VCaP (cell line): ENCODE data around the gene ARHGAP11A.

Experiments used
- H3K27ac ChIP-seq: fragments of 450-650 bp; 2 replicates; pipeline ENCODE4 v1.5.1; 2017
- CTCF ChIP-seq: fragments of 450-650 bp; conservative IDR thresholded peaks from 2 replicates; pipeline ENCODE4 v1.5.1; 2017; ENCODE audit warnings: mild to moderate bottlenecking, moderate library complexity

The ARHGAP11A gene

GRCh38 chr15:32656091-32656490 lies 40.8 kb downstream of the ARHGAP11A start:
- no peak for TF ChIP-seq CTCF
- peak overlapping the region; percentile 89 for H3K27ac ChIP-seq

GRCh38 chr15:32656496-32656895 lies 41.2 kb downstream of the ARHGAP11A start:
- TF ChIP-seq CTCF, result no peak
- peak overlapping the region; percentile 89 for H3K27ac ChIP-seq

- peak; percentile 82 for TF ChIP-seq CTCF
- peak overlapping the region; percentile 89 for H3K27ac ChIP-seq
Measured at GRCh38 chr15:32657198-32657883, 42.0 kb downstream of the ARHGAP11A start.

- H3K27ac ChIP-seq, result peak overlapping the region; percentile 89
- no peak for TF ChIP-seq CTCF
Measured at GRCh38 chr15:32657941-32658340, 42.6 kb downstream of the ARHGAP11A start.

- peak; percentile 48 for TF ChIP-seq CTCF
- peak overlapping the region; percentile 89 for H3K27ac ChIP-seq
Measured at GRCh38 chr15:32659340-32660155, 44.2 kb downstream of the ARHGAP11A start.

- TF ChIP-seq CTCF, result no peak
- H3K27ac ChIP-seq, result no peak overlapping the region
Measured at GRCh38 chr15:32663671-32664070, 48.4 kb downstream of the ARHGAP11A start.

GRCh38 chr15:32664796-32665195 lies 49.5 kb downstream of the ARHGAP11A start:
- H3K27ac ChIP-seq, result no peak overlapping the region
- no peak for TF ChIP-seq CTCF
